Type B pancreatic cell (in vitro differentiated cells): ENCODE measurements around the gene TNK1. TPM values are rescaled to one million over a fixed set of nuclear protein-coding genes. Genes with fewer than 3 reads are reported as not detected.
"Not testable (repeated sequence)": the region's sequence is repeated elsewhere in the genome, so short reads cannot be mapped to it uniquely, and the experiment has no call there.

Experiments used
- DNase-seq: peaks from one replicate; pipeline ENCODE4 v3.0.0; 2021; ENCODE audit warnings: mixed read lengths; ENCODE audit not compliant: unreplicated experiment; ENCODE audit errors: extremely low spot score
- H3K27ac Mint-ChIP-seq: 2 replicates; pipeline ENCODE4 v1.8.0; 2021; ENCODE audit warnings: mild to moderate bottlenecking, mixed read lengths
- H3K27me3 Mint-ChIP-seq: 2 replicates; pipeline ENCODE4 v1.8.0; 2021; ENCODE audit warnings: mixed read lengths
- H3K36me3 Mint-ChIP-seq: 2 replicates; pipeline ENCODE4 v1.8.0; 2021; ENCODE audit warnings: mixed read lengths
- H3K4me1 Mint-ChIP-seq: one replicate; pipeline ENCODE4 v1.8.0; 2021; ENCODE audit warnings: mixed read lengths; ENCODE audit not compliant: unreplicated experiment
- H3K4me3 Mint-ChIP-seq: 2 replicates; pipeline ENCODE4 v1.8.0; 2021; ENCODE audit warnings: mild to moderate bottlenecking, mixed read lengths
- H3K9me3 Mint-ChIP-seq: 2 replicates; pipeline ENCODE4 v1.8.0; 2021; ENCODE audit warnings: mixed read lengths
- CTCF ChIP-seq: fragments of 200-600 bp; sonication (generic); conservative IDR thresholded peaks from 2 replicates; pipeline ENCODE4 v1.5.0; 2021; ENCODE audit warnings: antibody characterized with exemption, mild to moderate bottlenecking
- long read RNA-seq: library from polyadenylated mRNA; unstranded; transcript quantifications from one replicate; pipeline ENCODE4 v2.0.0, GENCODE V29; 2020
- total RNA-seq: library from RNA; stranded (reverse); gene quantifications from 2 replicates; pipeline ENCODE4 v1.2.1, GENCODE V29; 2021; ENCODE audit warnings: low replicate concordance

TNK1 gene
- 6.6 and 11.5 TPM in 2 replicates for total RNA-seq
- long read RNA-seq, partial matches to known transcripts, result 10 of 10 reads
- long read RNA-seq, other reads (novel, unspliced or antisense), result 0 of 10 reads

GRCh38 chr17:7380855-7381683 is at the start of gene TNK1:
Gene TNK1, plus strand, starts transcription at chr17:7381089. Its CDS starts 1,838 bp downstream, at chr17:7382927.
- TF ChIP-seq CTCF, result no peak
- Mint-ChIP-seq H3K4me1 (peaks cover 4% of the 10 kb centered on the region), H3K9me3 (peaks cover 5% of the 10 kb centered on the region), H3K27ac (peak within 1 kb of the TSS; percentile 80), H3K36me3 (peaks cover 4% of the 10 kb centered on the region), H3K4me3 (peak within 1 kb of the TSS; percentile 88), H3K27me3 (peaks cover 50% of the 10 kb centered on the region)
- DNase-seq, result no peak

GRCh38 chr17:7332111-7332510 is 48.8 kb upstream of the TNK1 start:
- peaks cover 2% of the 10 kb centered on the region for H3K27me3 Mint-ChIP-seq
- peaks cover 22% of the 10 kb centered on the region for H3K4me1 Mint-ChIP-seq
- DNase-seq, result no peak
- no peaks in the 10 kb centered on the region for H3K9me3 Mint-ChIP-seq
- no peak overlapping the region for H3K27ac Mint-ChIP-seq
- no peaks in the 10 kb centered on the region for H3K36me3 Mint-ChIP-seq
- H3K4me3 Mint-ChIP-seq, result no peak overlapping the region
- TF ChIP-seq CTCF, result no peak

- H3K4me1 Mint-ChIP-seq, result peaks cover 20% of the 10 kb centered on the region
- not testable (repeated sequence) for H3K27me3 Mint-ChIP-seq, H3K4me3 Mint-ChIP-seq, H3K9me3 Mint-ChIP-seq, H3K36me3 Mint-ChIP-seq, H3K27ac Mint-ChIP-seq, DNase-seq
Measured at GRCh38 chr17:7332600-7333069, 48.3 kb upstream of the TNK1 start.

GRCh38 chr17:7334938-7335538 is 45.9 kb upstream of the TNK1 start:
- DNase-seq, result no peak
- Mint-ChIP-seq H3K27ac (no peak overlapping the region), H3K36me3 (no peaks in the 10 kb centered on the region), H3K4me1 (peaks cover 2% of the 10 kb centered on the region), H3K4me3 (no peak overlapping the region), H3K9me3 (no peaks in the 10 kb centered on the region), H3K27me3 (peaks cover 5% of the 10 kb centered on the region)
- no peak for TF ChIP-seq CTCF

GRCh38 chr17:7335765-7336164 is 45.1 kb upstream of the TNK1 start:
- H3K9me3 Mint-ChIP-seq, H3K36me3 Mint-ChIP-seq, H3K27me3 Mint-ChIP-seq, H3K4me3 Mint-ChIP-seq, DNase-seq, H3K27ac Mint-ChIP-seq, H3K4me1 Mint-ChIP-seq: not testable (repeated sequence)

GRCh38 chr17:7336240-7337175 is 44.4 kb upstream of the TNK1 start, which contains the start of gene ACAP1:
Gene ACAP1, plus strand, starts transcription at chr17:7336529. Its CDS starts 206 bp downstream, at chr17:7336735.
- H3K27me3 Mint-ChIP-seq, result peaks cover 8% of the 10 kb centered on the region
- no peak within 1 kb of the TSS for H3K4me3 Mint-ChIP-seq
- no peaks in the 10 kb centered on the region for H3K9me3 Mint-ChIP-seq
- no peaks in the 10 kb centered on the region for H3K36me3 Mint-ChIP-seq
- no peaks in the 10 kb centered on the region for H3K4me1 Mint-ChIP-seq
- no peak for TF ChIP-seq CTCF
- no peak for DNase-seq
- H3K27ac Mint-ChIP-seq, result no peak within 1 kb of the TSS

- H3K36me3 Mint-ChIP-seq, H3K4me1 Mint-ChIP-seq, H3K4me3 Mint-ChIP-seq, H3K27ac Mint-ChIP-seq, H3K9me3 Mint-ChIP-seq, DNase-seq: not testable (repeated sequence)
- peaks cover 12% of the 10 kb centered on the region for H3K27me3 Mint-ChIP-seq
Measured at GRCh38 chr17:7337600-7337999, 43.3 kb upstream of the TNK1 start.
